GM21786 (cell line): Measurements from ENCODE around the gene PNLIPRP3.

Experiments
- ATAC-seq: cut with Tn5 transposase; IDR thresholded peaks from one replicate; pipeline ENCODE4 v1.9.1; 2021; ENCODE audit not compliant: unreplicated experiment

Gene PNLIPRP3

GRCh38 chr10:116504786-116505185, 77.1 kb downstream of the PNLIPRP3 start:
- no peak for ATAC-seq

GRCh38 chr10:116510565-116510964, 82.9 kb downstream of the PNLIPRP3 start:
- ATAC-seq = no peak

DNA sequence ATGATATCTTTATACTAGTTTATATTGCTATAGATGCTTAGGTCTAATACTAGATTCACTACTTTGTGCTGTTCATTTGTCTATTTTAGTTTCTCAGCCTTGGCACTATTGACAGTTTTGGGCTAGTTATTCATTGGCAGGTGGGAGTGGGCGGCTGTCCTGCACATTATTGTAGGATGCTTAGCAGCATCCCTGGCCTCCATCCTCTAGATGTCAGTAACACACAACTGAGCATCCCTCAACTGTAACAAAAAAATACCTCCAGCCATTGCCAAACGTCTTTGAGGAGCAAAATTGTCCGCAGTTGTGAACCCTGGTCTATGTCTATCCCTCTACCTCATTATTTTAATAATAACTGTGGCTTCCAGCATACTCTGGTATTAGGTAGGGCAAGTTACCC, 83.7 kb downstream of the PNLIPRP3 start:
- no peak for ATAC-seq

DNA sequence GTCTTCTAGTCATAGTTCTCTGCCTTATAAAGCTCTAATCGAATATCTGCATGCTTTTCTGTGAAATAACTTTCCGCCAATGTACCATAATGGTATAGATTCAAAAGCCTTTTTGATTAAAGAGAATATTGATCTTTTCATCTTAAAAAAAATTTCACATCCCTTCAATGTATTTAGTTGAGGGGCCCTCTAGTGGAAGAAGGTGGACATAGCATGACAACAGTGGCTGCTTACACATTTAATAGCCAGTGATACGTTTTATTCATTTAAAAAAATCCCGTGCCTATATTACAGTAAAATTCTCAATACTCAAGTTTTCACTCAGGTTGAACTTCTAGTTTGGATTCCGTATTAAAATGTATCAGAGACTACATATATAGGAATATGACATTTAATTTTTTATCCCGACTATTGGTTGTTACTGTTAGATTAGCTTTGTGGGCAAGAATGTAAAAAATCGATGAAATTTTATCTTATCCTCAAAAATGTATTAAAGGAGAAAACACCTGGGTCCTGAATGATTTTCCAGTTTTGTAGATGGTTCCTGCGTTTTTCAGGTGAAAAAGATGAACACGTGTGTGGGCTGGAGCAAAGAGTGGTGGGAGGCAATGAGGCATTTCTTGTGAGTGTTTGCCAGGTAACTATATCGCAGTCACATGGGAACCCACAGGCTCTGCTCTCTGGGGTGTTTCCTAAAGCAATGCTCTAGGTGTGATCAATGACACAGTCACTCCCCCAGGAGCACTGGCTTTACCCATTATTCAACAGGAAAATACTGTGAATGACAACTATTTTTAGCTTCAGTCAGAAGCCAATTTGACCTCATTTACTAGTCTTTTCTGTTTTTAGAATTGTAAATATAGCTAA, 94.0 kb downstream of the PNLIPRP3 start:
- peak; percentile 62 for ATAC-seq

DNA sequence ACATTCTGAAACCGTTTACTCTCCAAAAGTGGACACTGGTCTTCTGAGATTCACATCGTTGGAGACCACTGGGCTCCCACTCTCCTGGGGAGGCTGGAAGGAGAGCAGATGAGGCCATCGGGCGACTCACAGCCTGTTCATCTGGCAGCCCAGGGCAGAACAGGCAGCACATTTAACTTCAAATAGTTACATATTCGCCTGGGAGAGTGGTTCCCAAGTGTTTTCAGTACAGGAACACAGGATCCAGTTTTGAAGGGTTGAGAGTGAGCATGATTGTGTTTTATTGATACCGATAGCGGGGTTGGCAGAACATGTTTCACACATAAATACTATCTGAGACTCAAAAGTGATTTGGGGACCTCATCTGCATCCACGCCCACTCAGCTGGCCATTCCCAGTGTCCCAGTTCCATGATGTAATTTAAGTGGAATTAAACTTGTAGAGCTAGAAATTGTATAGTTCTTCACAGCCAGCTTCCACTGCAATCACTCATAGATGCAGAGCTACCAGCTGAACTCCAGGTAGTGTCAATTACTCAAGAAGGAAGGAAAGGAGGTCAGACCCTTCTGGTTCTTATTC, 95.2 kb downstream of the PNLIPRP3 start:
- ATAC-seq = no peak

DNA sequence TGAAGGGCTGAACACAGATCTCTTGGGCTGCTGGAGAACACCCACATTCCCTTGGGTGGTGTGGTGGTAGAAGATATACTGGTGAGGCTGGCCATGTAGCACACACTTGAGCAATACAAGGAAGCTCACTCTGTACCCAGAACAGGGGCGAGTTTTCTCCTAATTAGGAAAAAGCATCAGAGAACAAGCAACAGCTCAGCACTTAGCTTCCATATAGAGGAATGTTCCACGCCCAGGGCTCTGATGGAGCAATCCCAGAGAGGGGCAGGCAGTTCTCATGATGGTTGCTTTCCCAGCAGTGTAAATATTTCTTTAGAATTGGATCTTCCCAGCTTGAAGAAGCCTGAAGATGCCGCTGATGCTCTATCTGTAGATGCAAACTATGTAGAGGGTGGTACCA, 97.1 kb downstream of the PNLIPRP3 start:
- no peak for ATAC-seq

DNA sequence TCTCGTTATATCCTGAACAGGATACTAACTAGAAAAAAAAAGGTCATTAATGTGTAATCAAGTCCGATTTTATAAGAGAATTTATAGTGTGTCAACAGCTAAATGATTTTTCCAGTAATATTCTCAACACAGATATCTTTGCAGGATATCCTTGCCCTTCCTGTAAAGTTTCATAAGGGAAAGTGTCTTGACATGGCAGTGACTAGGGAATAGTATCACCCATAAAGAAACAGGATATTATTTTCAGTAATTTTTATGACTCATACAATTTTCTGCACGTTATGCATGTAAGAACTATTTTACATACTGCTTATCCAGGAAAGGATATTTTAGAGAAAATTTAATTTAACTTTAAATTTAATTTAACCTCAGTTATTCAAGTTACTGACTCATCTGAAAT, 98.6 kb downstream of the PNLIPRP3 start:
- ATAC-seq = no peak
